Omental fat pad (tissue), 4 donors: ENCODE results near the gene ATP4A. TPM values are rescaled to one million over a fixed set of nuclear protein-coding genes. Genes with fewer than 3 reads are reported as not detected.

Experiments
- ATAC-seq: fragments of 150-250 bp; one replicate; pipeline ENCODE4 v1.9.1; 2016; ENCODE audit warnings: mild to moderate bottlenecking, moderate library complexity; ENCODE audit not compliant: low FRiP score
- DNase-seq: peaks from one replicate; pipeline ENCODE4 v3.0.0-alpha.2; 2019; ENCODE audit warnings: low spot score
- CTCF ChIP-seq, 3 donors: fragments of 450-650 bp; IDR thresholded peaks; one replicate each; pipeline ENCODE4 v1.5.1; 2016 to 2017; ENCODE audit warnings: antibody characterized with exemption in 3 of 3, mild to moderate bottlenecking in 3 of 3, moderate library complexity in 2 of 3
- total RNA-seq, 4 donors: library from RNA; depleted of rRNA; stranded (reverse); fragments of >200 nt; gene quantifications; one replicate each; pipeline ENCODE4 v1.1.0, GENCODE V29; 2016

ATP4A gene
- total RNA-seq, 4 donors from 2014 or later, result not detected

- no peak for ATAC-seq
- no peak for TF ChIP-seq CTCF (IDR thresholded peaks at IDR 0.05)
- DNase-seq, result no peak
Observed at GRCh38 chr19:35540356-35540927, 23.0 kb downstream of the ATP4A start.

- no peak for DNase-seq
- TF ChIP-seq CTCF (IDR thresholded peaks at IDR 0.05), result no peak
- ATAC-seq, result no peak
Observed at GRCh38 chr19:35539850-35540249, 23.6 kb downstream of the ATP4A start.

- ATAC-seq (no peak), DNase-seq (no peak)
- no peak for TF ChIP-seq CTCF (IDR thresholded peaks at IDR 0.05)
Observed at GRCh38 chr19:35539314-35539713, 24.1 kb downstream of the ATP4A start.

GRCh38 chr19:35534803-35535480 lies 28.5 kb downstream of the ATP4A start:
- no peak for DNase-seq
- no peak for TF ChIP-seq CTCF (IDR thresholded peaks at IDR 0.05)
- no peak for ATAC-seq

- no peak for TF ChIP-seq CTCF (IDR thresholded peaks at IDR 0.05)
- DNase-seq, result no peak
- ATAC-seq, result no peak
Observed at GRCh38 chr19:35533822-35534392, 29.6 kb downstream of the ATP4A start.

GRCh38 chr19:35533201-35533821 lies 30.1 kb downstream of the ATP4A start, which contains the start of gene GAPDHS:
GAPDHS (plus strand) TSS chr19:35533456; CDS start chr19:35533528, 72 bp downstream.
- DNase-seq, result no peak
- TF ChIP-seq CTCF (IDR thresholded peaks at IDR 0.05), result no peak
- ATAC-seq, result no peak
